ENCODE results near the gene INPP5D.
A peak's percentile ranks its signal among the peaks of the same experiment; 100 is the strongest.

INPP5D gene

DNA sequence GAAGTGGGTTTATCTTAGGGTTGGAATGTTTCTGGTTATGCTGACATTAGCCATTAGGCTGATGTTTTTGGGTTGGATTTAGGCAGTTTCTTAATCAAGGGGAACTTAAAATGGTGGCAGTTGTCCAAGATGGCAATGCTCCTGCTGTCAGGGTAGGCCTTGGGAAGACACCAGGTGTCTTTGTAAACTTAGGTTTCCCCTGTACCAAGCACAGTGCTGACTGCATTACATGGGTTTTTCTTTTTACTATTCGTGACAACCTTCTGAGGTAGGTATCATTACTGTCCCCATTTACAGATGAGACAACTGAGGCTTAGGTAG, 190.8 kb downstream of the INPP5D start:
- TF ChIP-seq CTCF (IDR thresholded peaks at IDR 0.05; ENCODE audit: low read depth, low read length), result no peak
- no peak for DNase-seq (ENCODE audit: extremely low read depth, low read depth)

DNA sequence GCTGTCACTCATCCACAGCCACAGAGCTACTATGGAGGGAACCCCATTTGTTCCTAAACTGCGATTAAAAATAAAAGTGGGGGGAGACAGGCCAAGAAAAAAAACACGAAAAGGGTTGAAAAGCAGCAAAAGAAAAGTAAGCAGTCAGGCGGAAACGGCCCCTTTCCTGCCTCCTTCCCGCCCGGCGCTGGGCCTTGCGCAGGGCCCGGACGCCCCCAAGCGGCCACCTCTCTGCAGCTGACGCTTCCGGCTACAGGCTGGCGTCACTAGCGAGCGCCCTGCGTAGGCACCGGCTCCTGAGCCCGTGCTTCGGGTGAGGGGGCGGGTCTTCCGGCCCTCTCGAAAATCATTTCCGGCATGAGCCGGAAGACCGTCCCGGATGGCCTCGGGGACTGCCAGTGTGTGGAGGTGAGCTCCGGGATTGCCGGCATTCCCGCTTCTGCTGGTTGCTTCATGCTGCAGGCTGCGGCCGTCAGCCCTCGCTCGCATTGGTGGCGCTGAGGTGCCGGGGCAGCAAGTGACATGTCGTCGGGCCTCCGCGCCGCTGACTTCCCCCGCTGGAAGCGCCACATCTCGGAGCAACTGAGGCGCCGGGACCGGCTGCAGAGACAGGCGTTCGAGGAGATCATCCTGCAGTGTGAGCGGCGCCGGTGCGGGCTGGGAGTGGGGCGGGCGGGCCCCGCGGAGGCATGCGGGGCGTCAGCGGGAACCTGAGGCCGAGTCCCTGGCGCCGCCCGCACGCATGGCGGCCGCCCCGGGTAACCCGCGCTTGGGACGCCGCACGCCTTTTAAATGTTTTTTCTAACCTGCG, 191.4 kb downstream of the INPP5D start, which contains the start of gene ATG16L1:
ATG16L1 (plus strand) TSS at position 368 of the 811 bp plus-strand sequence; CDS start at position 523, 155 bp downstream.
- peak; percentile 89 for DNase-seq (ENCODE audit: extremely low read depth, low read depth)
- peak; percentile 96 for TF ChIP-seq CTCF (IDR thresholded peaks at IDR 0.05; ENCODE audit: low read depth, low read length)

DNA sequence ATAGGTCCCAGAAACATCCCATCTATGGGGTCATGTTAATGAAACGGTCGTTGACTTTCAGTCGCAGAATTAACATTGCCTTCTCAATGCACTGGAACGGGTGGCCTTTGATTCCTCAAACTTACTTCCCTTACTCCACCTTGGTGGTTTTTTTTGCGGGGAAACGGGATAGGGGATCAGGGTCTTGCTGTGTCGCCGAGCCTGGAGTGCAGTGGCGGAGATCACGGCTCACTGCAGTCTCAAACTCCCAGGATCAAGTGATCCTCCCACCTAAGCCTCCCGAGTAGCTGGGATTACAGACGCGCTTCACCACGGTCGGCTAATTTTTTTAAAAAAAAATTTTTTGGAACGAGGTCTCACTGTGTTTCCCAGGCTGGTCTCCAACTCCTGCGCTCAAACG, 192.1 kb downstream of the INPP5D start:
- no peak for TF ChIP-seq CTCF (IDR thresholded peaks at IDR 0.05; ENCODE audit: low read depth, low read length)
- DNase-seq (ENCODE audit: extremely low read depth, low read depth), result no peak

DNA sequence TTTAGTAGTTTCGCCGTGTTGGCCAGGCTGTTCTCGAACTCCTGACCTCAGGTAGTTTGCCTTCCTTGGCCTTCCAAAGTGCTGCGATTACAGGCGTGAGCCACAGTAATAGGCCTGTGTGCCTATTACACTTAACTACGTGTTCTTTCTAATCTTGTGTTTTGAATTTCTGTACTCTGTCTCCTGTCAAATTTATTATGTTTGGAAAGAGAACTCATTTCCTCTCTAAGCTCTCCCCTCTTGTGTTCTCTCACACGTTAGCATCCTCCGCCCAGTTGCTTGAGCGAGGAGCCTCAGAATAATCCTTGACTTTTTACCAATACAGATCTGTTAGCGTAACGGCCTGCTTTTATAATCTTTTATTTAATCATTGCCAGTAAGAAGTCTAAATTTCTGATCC, 195.0 kb downstream of the INPP5D start:
- DNase-seq (ENCODE audit: extremely low read depth, low read depth), result no peak
- TF ChIP-seq CTCF (IDR thresholded peaks at IDR 0.05; ENCODE audit: low read depth, low read length), result no peak

DNA sequence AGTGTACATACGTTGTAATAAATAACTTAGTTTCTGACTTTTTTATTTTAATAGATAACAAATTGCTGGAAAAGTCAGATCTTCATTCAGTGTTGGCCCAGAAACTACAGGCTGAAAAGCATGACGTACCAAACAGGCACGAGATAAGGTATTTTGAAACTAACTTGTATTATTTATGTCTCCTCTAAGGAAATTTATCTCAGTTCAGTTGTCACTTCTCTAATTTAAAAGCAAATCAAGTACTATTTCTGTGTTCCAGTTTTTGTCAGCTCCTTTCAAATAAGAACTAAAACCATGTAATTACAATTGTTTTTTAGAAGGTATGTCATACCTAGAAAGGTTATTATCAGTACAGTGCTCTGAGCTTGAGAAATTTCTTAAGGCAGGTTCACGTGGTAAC, 195.9 kb downstream of the INPP5D start:
- no peak for TF ChIP-seq CTCF (IDR thresholded peaks at IDR 0.05; ENCODE audit: low read depth, low read length)
- no peak for DNase-seq (ENCODE audit: extremely low read depth, low read depth)
